GM12891 (cell line): ENCODE data around the gene RAB11FIP4.

Experiments
- POLR2A ChIP-seq: IDR thresholded peaks from 2 replicates; pipeline ENCODE4 v1.6.1; 2011; ENCODE audit warnings: low read depth, low read length, control low read depth
- POLR2AphosphoS5 ChIP-seq: IDR thresholded peaks from 2 replicates; pipeline ENCODE4 v1.6.1; 2011; ENCODE audit warnings: low read depth, low read length, control low read depth
- SPI1 ChIP-seq: IDR thresholded peaks from 2 replicates; pipeline ENCODE4 v1.6.1; 2011; ENCODE audit warnings: low read depth, low read length, control low read depth

- TF ChIP-seq POLR2A (no peak), POLR2AphosphoS5 (no peak), SPI1 (no peak)
Observed at GRCh38 chr17:31467502-31468256, 76.2 kb downstream of the RAB11FIP4 start.
